Astrocyte of the cerebellum (primary cell): ENCODE results near the gene MPP1.
"Not testable (repeated sequence)": the region's sequence is repeated elsewhere in the genome, so short reads cannot be mapped to it uniquely, and the experiment has no call there.

Experiments used
- DNase-seq: peaks from one replicate; pipeline ENCODE4 v3.0.0-alpha.2; 2011; ENCODE audit warnings: low read depth
- H3K4me3 ChIP-seq: 2 replicates; pipeline ENCODE4 v1.5.1; 2011; ENCODE audit warnings: mild to moderate bottlenecking, low read depth, low read length, moderate library complexity
- CTCF ChIP-seq: IDR thresholded peaks from 2 replicates; pipeline ENCODE4 v1.5.1; 2012; ENCODE audit warnings: low read length, low read depth, moderate library complexity, mild to moderate bottlenecking; ENCODE audit errors: missing control alignments
- in situ Hi-C: cut with HindIII; loops from 2 replicates; pipeline ENCODE4 v1.10.0; 2017; ENCODE audit warnings: low sequenced_read_pairs

The MPP1 gene

GRCh38 chrX:154829926-154830442, 24.7 kb upstream of the MPP1 start:
- in situ Hi-C loops, result no loop called here
- no peak overlapping the region for H3K4me3 ChIP-seq
- no peak for TF ChIP-seq CTCF
- no peak for DNase-seq

- no peak overlapping the region for H3K4me3 ChIP-seq
- in situ Hi-C loops, result no loop called here
- DNase-seq, result no peak
- no peak for TF ChIP-seq CTCF
Measured at GRCh38 chrX:154829134-154829533, 23.8 kb upstream of the MPP1 start.

- H3K4me3 ChIP-seq, result no peak overlapping the region
- TF ChIP-seq CTCF, result no peak
- in situ Hi-C loops, result no loop called here
- DNase-seq, result no peak
Measured at GRCh38 chrX:154828016-154828408, 22.7 kb upstream of the MPP1 start.

GRCh38 chrX:154827194-154828015, 22.1 kb upstream of the MPP1 start:
- DNase-seq, result no peak
- no peak for TF ChIP-seq CTCF
- in situ Hi-C loops, result no loop called here
- no peak overlapping the region for H3K4me3 ChIP-seq

- H3K4me3 ChIP-seq, DNase-seq, in situ Hi-C loops: not testable (repeated sequence)
Measured at GRCh38 chrX:154825586-154825985, 20.3 kb upstream of the MPP1 start.

- in situ Hi-C loops, result no loop called here
- no peak overlapping the region for H3K4me3 ChIP-seq
- DNase-seq, result no peak
- TF ChIP-seq CTCF, result no peak
Measured at GRCh38 chrX:154824638-154825037, 19.4 kb upstream of the MPP1 start.

GRCh38 chrX:154822029-154822428, 16.7 kb upstream of the MPP1 start:
- TF ChIP-seq CTCF, result no peak
- no peak for DNase-seq
- no peak overlapping the region for H3K4me3 ChIP-seq
- in situ Hi-C loops, result no loop called here
